Measurements from ENCODE around the gene PASD1.
A peak's percentile ranks its signal among the peaks of the same experiment; 100 is the strongest.
"Not testable (repeated sequence)": the region's sequence is repeated elsewhere in the genome, so short reads cannot be mapped to it uniquely, and the experiment has no call there.

The PASD1 gene

GRCh38 chrX:151694661-151695582, 131.4 kb downstream of the PASD1 start, which contains the start of gene PRRG3:
TSS of gene PRRG3 (plus strand) at chrX:151695458. CDS start at chrX:151698815, 3,357 bp downstream.
- no peak within 1 kb of the TSS for H3K4me3 ChIP-seq (ENCODE audit: control insufficient read depth, low read depth, low read length)
- no peak for TF ChIP-seq CTCF (IDR thresholded peaks at IDR 0.05; ENCODE audit: control insufficient read depth, insufficient read depth, low read depth, low read length, missing control alignments)
- DNase-seq (ENCODE audit: low read depth), result no peak

GRCh38 chrX:151695583-151696340, 132.3 kb downstream of the PASD1 start:
- no peak for DNase-seq (ENCODE audit: low read depth)
- H3K4me3 ChIP-seq (ENCODE audit: control insufficient read depth, low read depth, low read length), result no peak overlapping the region
- TF ChIP-seq CTCF (IDR thresholded peaks at IDR 0.05; ENCODE audit: control insufficient read depth, insufficient read depth, low read depth, low read length, missing control alignments), result no peak

GRCh38 chrX:151697082-151697481, 133.6 kb downstream of the PASD1 start:
- not testable (repeated sequence) for H3K4me3 ChIP-seq (ENCODE audit: control insufficient read depth, low read depth, low read length)

GRCh38 chrX:151697522-151697921, 134.0 kb downstream of the PASD1 start:
- DNase-seq (ENCODE audit: low read depth), result peak; percentile 75
- TF ChIP-seq CTCF (IDR thresholded peaks at IDR 0.05; ENCODE audit: control insufficient read depth, insufficient read depth, low read depth, low read length, missing control alignments), result no peak
- no peak overlapping the region; the same call in 1 of the 2 replicates for H3K4me3 ChIP-seq (ENCODE audit: control insufficient read depth, low read depth, low read length)

More at GRCh38 chrX:151697082-151697481, 133.6 kb downstream of the PASD1 start:
- not testable (repeated sequence) for DNase-seq (ENCODE audit: low read depth)

GRCh38 chrX:151698485-151698884, 135.0 kb downstream of the PASD1 start:
- no peak for DNase-seq (ENCODE audit: low read depth)
- H3K4me3 ChIP-seq (ENCODE audit: control insufficient read depth, low read depth, low read length), result no peak overlapping the region
- no peak for TF ChIP-seq CTCF (IDR thresholded peaks at IDR 0.05; ENCODE audit: control insufficient read depth, insufficient read depth, low read depth, low read length, missing control alignments)

GRCh38 chrX:151699746-151700145, 136.3 kb downstream of the PASD1 start:
- no peak for TF ChIP-seq CTCF (IDR thresholded peaks at IDR 0.05; ENCODE audit: control insufficient read depth, insufficient read depth, low read depth, low read length, missing control alignments)
- no peak for DNase-seq (ENCODE audit: low read depth)
- H3K4me3 ChIP-seq (ENCODE audit: control insufficient read depth, low read depth, low read length), result no peak overlapping the region

- no peak for TF ChIP-seq CTCF (IDR thresholded peaks at IDR 0.05; ENCODE audit: control insufficient read depth, insufficient read depth, low read depth, low read length, missing control alignments)
- no peak for DNase-seq (ENCODE audit: low read depth)
- no peak overlapping the region for H3K4me3 ChIP-seq (ENCODE audit: control insufficient read depth, low read depth, low read length)
Measured at GRCh38 chrX:151700581-151700980, 137.1 kb downstream of the PASD1 start.

All from AG09309 (cell line).